H1 (cell line): ENCODE data around the gene PBLD. TPM values are rescaled to one million over a fixed set of nuclear protein-coding genes. Genes with fewer than 3 reads are reported as not detected.

Experiments used
- CTCF ChIA-PET: fragments of 300-600 bp; sonication (Branson Sonifier 250); formaldehyde crosslinking; loops from one replicate; lab custom pipeline; 2021; ENCODE audit not compliant: partially characterized antibody; lab: Charles Lee
- POLR2A ChIA-PET: fragments of 300-600 bp; sonication (Branson Sonifier 250); formaldehyde crosslinking; loops from one replicate; lab custom pipeline; 2021; ENCODE audit warnings: inconsistent platforms; ENCODE audit not compliant: partially characterized antibody; lab: Charles Lee
- DNase-seq, 2 experiments: peaks; one replicate each; pipeline versions ENCODE4 v3.0.0 to v3.0.0-alpha.2; 2010 to 2022; ENCODE audit warnings: low spot score in 2 of 2, low read depth in 1 of 2, mixed read lengths in 1 of 2
- FAIRE-seq: peaks from 2 replicates; lab custom pipeline; 2011; peaks lifted over from hg19 to GRCh38; lab: Jason Lieb, UNC
- H2AFZ ChIP-seq: 2 replicates; pipeline ENCODE4 v1.8.1; 2012; ENCODE audit warnings: low read length, inconsistent platforms
- H2AK5ac ChIP-seq: 2 replicates; pipeline ENCODE4 v1.6.1; 2013; ENCODE audit warnings: low read depth, low read length
- H2BK120ac ChIP-seq: replicated peaks from 2 replicates; pipeline ENCODE3; 2013; ENCODE audit warnings: low read depth, low read length, inconsistent platforms
- H2BK12ac ChIP-seq: 2 replicates; pipeline ENCODE4 v1.6.1; 2013; ENCODE audit warnings: low read depth, low read length
- H2BK15ac ChIP-seq: 2 replicates; pipeline ENCODE4 v1.6.1; 2013; ENCODE audit warnings: low read length
- H2BK20ac ChIP-seq: 2 replicates; pipeline ENCODE4 v1.6.1; 2013; ENCODE audit warnings: low read length
- H2BK5ac ChIP-seq: 2 replicates; pipeline ENCODE4 v1.6.1; 2013; ENCODE audit warnings: low read depth, low read length
- H3K14ac ChIP-seq: 2 replicates; pipeline ENCODE4 v1.6.1; 2013; ENCODE audit warnings: inconsistent platforms; ENCODE audit not compliant: insufficient read length
- H3K18ac ChIP-seq: 2 replicates; pipeline ENCODE4 v1.6.1; 2013; ENCODE audit warnings: low read length; ENCODE audit errors: extremely low read depth
- H3K23ac ChIP-seq: 2 replicates; pipeline ENCODE4 v1.6.1; 2013; ENCODE audit warnings: inconsistent platforms; ENCODE audit not compliant: insufficient read length
- H3K23me2 ChIP-seq: 2 replicates; pipeline ENCODE4 v1.6.1; 2013; ENCODE audit warnings: low read depth, low read length
- H3K27ac ChIP-seq: 2 replicates; pipeline ENCODE4 v1.6.1; 2011; ENCODE audit warnings: low read depth, low read length, inconsistent platforms
- H3K27me3 ChIP-seq, 4 experiments: replicated peaks in 1 of 4; 1 replicate in 1 of 4; 2 replicates in 3 of 4; pipeline versions ENCODE4 v1.6.1 to v1.8.1; 2011 to 2013; ENCODE audit warnings: low read length in 3 of 4, mild to moderate bottlenecking in 3 of 4, inconsistent platforms in 2 of 4, mixed read lengths in 2 of 4, moderate library complexity in 1 of 4; ENCODE audit not compliant: control insufficient read depth in 3 of 4, insufficient read depth in 3 of 4; ENCODE audit errors: extremely low read depth in 1 of 4
- H3K36me3 ChIP-seq, 4 experiments: 2 replicates each; pipeline versions ENCODE4 v1.6.1 to v1.8.1; 2011 to 2013; ENCODE audit warnings: mild to moderate bottlenecking in 4 of 4, low read length in 3 of 4, moderate library complexity in 2 of 4, control low read depth in 1 of 4, inconsistent platforms in 1 of 4; ENCODE audit not compliant: insufficient read depth in 4 of 4, control insufficient read depth in 2 of 4
- H3K4ac ChIP-seq: replicated peaks from 2 replicates; pipeline ENCODE3; 2013; ENCODE audit warnings: low read length, low read depth, mixed read lengths, inconsistent platforms; ENCODE audit not compliant: insufficient read length
- H3K4me1 ChIP-seq, 4 experiments: replicated peaks in 1 of 4; 1 replicate in 1 of 4; 2 replicates in 3 of 4; pipeline versions ENCODE4 v1.6.1 to v1.8.1; 2011 to 2013; ENCODE audit warnings: low read length in 3 of 4, inconsistent platforms in 2 of 4, mixed read lengths in 1 of 4; ENCODE audit not compliant: insufficient read depth in 4 of 4, control insufficient read depth in 3 of 4
- H3K4me2 ChIP-seq, 2 experiments: 2 replicates each; pipeline versions ENCODE4 v1.6.1 to v1.8.1; 2011 to 2013; ENCODE audit warnings: low read depth in 2 of 2, low read length in 2 of 2, control low read depth in 1 of 2, inconsistent platforms in 1 of 2, mild to moderate bottlenecking in 1 of 2; ENCODE audit not compliant: insufficient read depth in 1 of 2
- H3K4me3 ChIP-seq, 4 experiments: fragments of 200-600, 300-600 bp in 1 of 4; sonication (generic), shearing (Covaris generic), sonication (Bioruptor Twin) in 1 of 4; 2 replicates each; pipeline versions ENCODE4 v1.5.1 to v1.8.1; 2011 to 2016; ENCODE audit warnings: low read length in 4 of 4, low read depth in 3 of 4, control low read depth in 2 of 4, inconsistent platforms in 2 of 4, mild to moderate bottlenecking in 2 of 4, mixed read lengths in 1 of 4, moderate library complexity in 1 of 4; ENCODE audit not compliant: insufficient read depth in 2 of 4; ENCODE audit errors: extremely low read depth in 1 of 4
- H3K56ac ChIP-seq: replicated peaks from 2 replicates; pipeline ENCODE3; 2013; ENCODE audit warnings: low read depth, mild to moderate bottlenecking, mixed read lengths, low read length, inconsistent platforms; ENCODE audit not compliant: insufficient read length
- H3K79me1 ChIP-seq: 2 replicates; pipeline ENCODE4 v1.6.1; 2013; ENCODE audit warnings: low read depth, low read length, control low read depth
- H3K79me2 ChIP-seq, 2 experiments: 2 replicates each; pipeline versions ENCODE4 v1.6.1 to v1.8.1; 2012 to 2013; ENCODE audit warnings: low read length in 2 of 2, mild to moderate bottlenecking in 2 of 2, inconsistent platforms in 1 of 2; ENCODE audit not compliant: insufficient read depth in 2 of 2, control insufficient read depth in 1 of 2
- H3K9ac ChIP-seq, 4 experiments: replicated peaks in 1 of 4; 1 replicate in 1 of 4; 2 replicates in 3 of 4; pipeline versions ENCODE4 v1.6.1 to v1.8.1; 2011 to 2013; ENCODE audit warnings: low read depth in 3 of 4, low read length in 3 of 4, control low read depth in 2 of 4, mild to moderate bottlenecking in 2 of 4, moderate library complexity in 2 of 4, inconsistent platforms in 1 of 4; ENCODE audit errors: extremely low read depth in 1 of 4
- H3K9me3 ChIP-seq, 2 experiments: 2 replicates each; pipeline versions ENCODE4 v1.6.1 to v1.8.1; 2012 to 2013; ENCODE audit warnings: mild to moderate bottlenecking in 2 of 2, moderate library complexity in 2 of 2, control low read depth in 1 of 2, inconsistent platforms in 1 of 2, low read depth in 1 of 2, low read length in 1 of 2, mixed read lengths in 1 of 2; ENCODE audit not compliant: insufficient read depth in 2 of 2
- H4K20me1 ChIP-seq, 2 experiments: replicated peaks in 1 of 2; 2 replicates each; pipeline versions ENCODE3 to v1.8.1; 2011 to 2013; ENCODE audit warnings: inconsistent platforms in 2 of 2, low read length in 2 of 2, mild to moderate bottlenecking in 1 of 2; ENCODE audit not compliant: insufficient read depth in 2 of 2, control insufficient read depth in 1 of 2
- H4K5ac ChIP-seq: 2 replicates; pipeline ENCODE4 v1.6.1; 2013; ENCODE audit warnings: low read length, low read depth, mixed read lengths, inconsistent platforms; ENCODE audit not compliant: insufficient read length
- H4K8ac ChIP-seq: 2 replicates; pipeline ENCODE4 v1.8.0; 2013; ENCODE audit warnings: mild to moderate bottlenecking, moderate library complexity, low read length, inconsistent platforms; ENCODE audit not compliant: insufficient read depth; ENCODE audit errors: extremely low read depth
- H4K91ac ChIP-seq: replicated peaks from 2 replicates; pipeline ENCODE3; 2013; ENCODE audit warnings: low read length, mixed read lengths, inconsistent platforms; ENCODE audit not compliant: insufficient read length
- E2F6 ChIP-seq: IDR thresholded peaks from 2 replicates; pipeline ENCODE4 v1.6.1; 2012; ENCODE audit warnings: inconsistent platforms
- GABPA ChIP-seq: IDR thresholded peaks from 2 replicates; pipeline ENCODE4 v1.6.1; 2011; ENCODE audit warnings: mild to moderate bottlenecking, low read length, moderate library complexity, borderline replicate concordance; ENCODE audit not compliant: insufficient read depth
- RFX5 ChIP-seq: IDR thresholded peaks from 2 replicates; pipeline ENCODE4 v1.6.1; 2011; ENCODE audit warnings: low read depth, low read length, improper control_type of control experiment, borderline replicate concordance
- SP2 ChIP-seq: IDR thresholded peaks from 2 replicates; pipeline ENCODE4 v1.6.1; 2012; ENCODE audit warnings: mild to moderate bottlenecking, low read length, inconsistent platforms
- TEAD4 ChIP-seq: IDR thresholded peaks from 2 replicates; pipeline ENCODE4 v1.6.1; 2012; ENCODE audit warnings: low read depth, low read length, inconsistent platforms, mixed read lengths
- WGBS, 2 experiments: shearing (Covaris generic) in 1 of 2; methylation state at CpG; one replicate each; pipeline versions ENCODE4 v1.1.6 to v1.1.7; 2013 to 2015; ENCODE audit warnings: low lambda C conversion rate in 2 of 2, mixed read lengths in 2 of 2, inconsistent platforms in 1 of 2, low coverage in 1 of 2, missing lambda C conversion rate in 1 of 2; ENCODE audit not compliant: insufficient replicate concordance in 2 of 2, insufficient coverage in 1 of 2, insufficient read length in 1 of 2; ENCODE audit errors: extremely low coverage in 1 of 2, missing lambda C conversion rate in 1 of 2; 5-methylcytosine and 5-hydroxymethylcytosine counted together
- polyA plus RNA-seq, 7 experiments: library from polyadenylated mRNA; depleted of rRNA in 3 of 7; stranded (reverse) in 5 of 7; unstranded in 2 of 7; fragments of >200 nt in 5 of 7; fragments of 200-250 nt in 2 of 7; gene quantifications; 1 replicate in 5 of 7; 2 replicates in 1 of 7; 4 replicates in 1 of 7; pipeline versions ENCODE4 v1.2.1 to v1.2.3, GENCODE V29; 2011 to 2013; ENCODE audit warnings: missing spikeins in 2 of 7, mixed read lengths in 2 of 7
- total RNA-seq: library from RNA; stranded (reverse); fragmentation: NEBNext Ultra II Directional; extraction: Animal tissue kit (Norgen Biotek cat#: 25700); gene quantifications from 2 replicates; pipeline ENCODE4 v1.2.1, GENCODE V29; 2021

PBLD gene
- total and polyA plus RNA-seq, 2 of the 8 experiments (the other 6 are each of a cell fraction or from before 2014, with no cell fraction given) = 0.56 to 2.0 TPM

GRCh38 chr10:68342909-68343516 is 10.3 kb upstream of the PBLD start:
- H3K4me1 ChIP-seq = no peaks in the 10 kb centered on the region
- H4K5ac ChIP-seq = no peak overlapping the region
- H3K79me2 ChIP-seq = peaks cover 3 to 30% of the 10 kb centered on the region in 2 experiments; a peak in 2 of 4 replicates
- H3K27ac ChIP-seq = no peak overlapping the region
- no peak overlapping the region for H2BK5ac ChIP-seq
- FAIRE-seq = no peak
- no peaks in the 10 kb centered on the region for H3K9me3 ChIP-seq
- no peak overlapping the region for H3K4ac ChIP-seq
- H2BK15ac ChIP-seq = no peak overlapping the region
- WGBS, 2 experiments = 92% methylated on average over 3 of the region's 3 CpGs; no CpG with 5 or more reads in 1 of the 2 experiments
- H2AFZ ChIP-seq = no peak overlapping the region
- DNase-seq = no peak
- H3K4me2 ChIP-seq = no peak overlapping the region
- no peak overlapping the region for H3K23ac ChIP-seq
- H3K23me2 ChIP-seq = no peaks in the 10 kb centered on the region
- no peak overlapping the region for H4K91ac ChIP-seq
- H3K4me3 ChIP-seq = no peak overlapping the region
- no peak overlapping the region for H3K56ac ChIP-seq
- no peak overlapping the region for H2BK120ac ChIP-seq
- H2BK12ac ChIP-seq = no peak overlapping the region
- TF ChIP-seq SP2 = no peak
- no peak for TF ChIP-seq TEAD4
- TF ChIP-seq GABPA = no peak
- no peak for TF ChIP-seq E2F6
- TF ChIP-seq RFX5 = no peak
- H2AK5ac ChIP-seq = no peak overlapping the region
- no peak overlapping the region for H3K18ac ChIP-seq
- H3K27me3 ChIP-seq = no peaks in the 10 kb centered on the region
- H2BK20ac ChIP-seq = no peak overlapping the region
- H3K14ac ChIP-seq = no peak overlapping the region
- H3K79me1 ChIP-seq = peaks cover 3% of the 10 kb centered on the region
- H3K36me3 ChIP-seq = peaks cover 35 to 79% (median 50%) of the 10 kb centered on the region in 4 experiments
- peaks cover 6 to 15% of the 10 kb centered on the region in 2 experiments for H4K20me1 ChIP-seq
- POLR2A ChIA-PET = interaction anchor here (0.9 to 11.0 kb wide), 2 partner anchors 10 to 427 kb away, joined by 3 to 141 read pairs; partner anchors contain the start of genes HNRNPH3 and PBLD
- no peak overlapping the region for H3K9ac ChIP-seq
- H4K8ac ChIP-seq = no peak overlapping the region
- CTCF ChIA-PET = interaction anchor here (1.1 to 1.3 kb wide), 2 partner anchors 9 to 10 kb away, joined by 3 to 4 read pairs; partner anchors contain the start of gene PBLD
